NCI-H510A treated with DMSO at 0.1 percent for 48 hours (cell line): Measurements from ENCODE around the gene UACA.
"Not testable (repeated sequence)": the region's sequence is repeated elsewhere in the genome, so short reads cannot be mapped to it uniquely, and the experiment has no call there.

ENCODE experiments used
- DNase-seq: peaks from one replicate; lab custom pipeline; 2025; lab: John Stamatoyannopoulos, UW

Gene UACA

GRCh38 chr15:70757627-70758026, 5.7 kb downstream of the UACA start:
- DNase-seq, result no peak

DNA sequence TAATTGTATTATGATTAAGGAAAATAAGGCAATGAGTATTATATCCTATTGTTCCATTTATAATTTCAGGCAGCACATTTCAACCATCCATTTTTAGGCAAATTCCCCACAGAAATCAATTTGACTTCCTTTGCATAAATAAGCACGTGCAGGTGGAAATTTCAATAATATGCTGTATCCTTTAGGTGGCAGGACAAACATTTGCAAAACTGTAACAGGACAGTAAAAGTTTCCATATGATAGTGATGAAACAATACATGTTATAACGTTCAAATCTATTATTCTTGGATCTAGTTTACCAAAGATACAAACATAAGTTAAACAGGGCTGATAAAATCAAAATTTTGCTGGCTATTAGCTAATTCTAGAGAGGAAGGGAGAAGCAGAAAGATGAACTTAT, 8.5 kb downstream of the UACA start:
- DNase-seq, result no peak

GRCh38 chr15:70753101-70753829, 10.1 kb downstream of the UACA start:
- DNase-seq, result no peak

DNA sequence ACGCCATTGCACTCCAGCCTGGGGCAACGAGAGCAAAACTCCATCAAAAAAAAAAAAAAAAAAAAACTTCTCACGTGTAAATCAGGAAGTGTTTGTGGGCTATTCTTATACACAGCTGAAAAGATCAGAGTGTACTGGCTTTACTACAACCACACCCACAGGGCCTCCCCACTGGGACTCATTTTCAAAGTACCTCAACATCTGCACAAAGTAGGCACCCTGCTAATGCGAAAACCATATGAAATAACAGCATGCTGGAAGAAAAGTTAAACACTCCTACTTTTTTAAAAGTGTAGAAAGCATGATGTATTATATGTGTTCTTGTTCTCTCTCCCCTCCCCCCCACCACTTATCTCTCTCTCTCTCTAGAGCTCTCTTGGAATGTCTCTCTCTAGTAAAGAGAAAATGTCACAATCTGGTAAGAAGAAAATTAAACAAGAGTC, 11.1 kb downstream of the UACA start:
- DNase-seq, result no peak

DNA sequence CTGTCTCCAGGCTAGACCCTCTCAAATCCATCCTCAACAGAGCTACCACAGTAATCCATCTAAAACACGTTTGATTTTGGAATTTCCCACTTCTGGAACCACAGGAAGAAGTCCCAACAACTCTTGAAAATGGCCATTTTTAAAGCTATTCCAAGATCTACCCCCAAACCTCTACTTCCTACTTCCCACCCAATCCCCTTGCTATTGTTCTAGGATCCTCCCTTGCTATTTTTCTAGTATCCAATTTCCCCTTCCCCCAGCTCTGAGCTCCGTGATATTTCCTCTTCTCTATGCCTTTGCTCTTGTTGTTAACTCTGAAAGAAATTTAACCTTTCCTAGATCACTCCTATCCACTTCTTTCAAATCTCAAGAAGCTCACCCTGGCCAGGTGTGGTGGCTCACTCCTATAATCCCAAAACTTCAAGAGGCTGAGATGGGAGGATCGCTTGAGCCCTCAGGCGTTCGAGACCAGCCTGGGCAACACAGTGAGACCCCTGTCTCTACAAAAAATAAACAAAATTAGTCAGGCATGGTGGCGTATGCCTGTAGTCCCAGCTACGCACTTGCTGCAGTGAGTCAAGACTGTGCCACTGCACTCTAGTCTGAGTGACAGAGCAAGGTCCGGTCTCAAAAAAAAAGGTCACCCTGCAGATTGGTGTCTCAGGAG, 13.0 kb downstream of the UACA start:
- DNase-seq, result no peak

DNA sequence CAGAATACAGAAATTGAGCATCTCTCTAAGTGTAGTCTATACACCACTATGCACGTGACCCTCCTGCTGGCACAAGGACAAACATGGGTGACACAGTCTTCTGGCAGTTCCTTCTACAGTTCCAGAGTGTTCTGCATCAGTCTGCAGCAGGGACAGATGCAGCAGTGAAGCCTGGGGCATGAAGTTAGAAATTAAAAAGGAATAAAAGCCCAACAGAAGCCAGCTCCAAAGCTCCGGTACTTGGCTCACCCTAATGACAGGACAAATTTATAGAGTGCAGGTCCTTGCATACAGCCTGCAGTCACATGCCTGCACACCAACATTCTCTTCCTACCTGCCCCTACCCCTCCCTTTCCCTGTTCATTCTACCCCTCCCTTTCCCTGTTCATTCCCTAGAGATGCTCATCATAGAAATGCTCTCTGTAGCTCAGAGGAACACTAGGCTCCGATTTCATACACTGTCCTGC, 15.0 kb downstream of the UACA start:
- DNase-seq, result no peak

DNA sequence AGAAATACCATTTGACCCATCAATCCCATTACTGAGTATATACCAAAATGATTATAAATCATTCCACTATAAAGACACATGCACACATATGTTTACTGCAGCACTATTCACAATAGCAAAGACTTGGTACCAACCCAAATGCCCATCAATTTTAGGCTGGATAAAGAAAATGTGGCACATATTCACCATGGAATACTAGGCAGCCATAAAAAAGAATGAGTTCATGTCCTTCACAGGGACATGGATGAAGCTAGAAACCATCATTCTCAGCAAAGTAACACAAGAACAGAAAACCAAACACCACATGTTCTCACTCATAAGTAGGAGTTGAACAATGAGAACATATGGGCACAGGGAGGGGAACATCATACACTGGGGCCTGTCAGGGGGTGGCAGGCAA, 16.8 kb downstream of the UACA start:
- DNase-seq, result not testable (repeated sequence)

DNA sequence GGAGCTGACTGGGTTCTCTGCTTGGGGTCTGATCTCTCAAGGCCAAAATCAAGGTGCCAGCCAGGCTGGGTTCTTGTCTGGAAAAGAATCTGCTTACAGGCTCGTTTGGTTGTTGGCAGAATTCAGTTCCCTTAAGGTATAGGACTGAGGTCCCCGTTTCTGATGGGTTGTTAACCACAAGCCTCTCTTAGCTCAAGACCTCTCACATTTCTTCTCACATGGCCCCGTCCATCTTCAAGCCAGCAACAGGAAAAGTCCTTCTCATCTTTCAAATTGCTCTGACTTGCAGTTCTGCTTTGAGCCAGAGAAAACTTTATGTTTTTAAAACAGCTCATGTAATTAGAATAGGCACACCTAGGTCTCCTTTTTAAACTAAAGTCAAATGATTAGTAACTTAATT, 20.4 kb downstream of the UACA start:
- DNase-seq, result no peak

- no peak for DNase-seq
Measured at GRCh38 chr15:70741677-70742293, 21.6 kb downstream of the UACA start.

- no peak for DNase-seq
Measured at GRCh38 chr15:70741107-70741531, 22.2 kb downstream of the UACA start.

DNA sequence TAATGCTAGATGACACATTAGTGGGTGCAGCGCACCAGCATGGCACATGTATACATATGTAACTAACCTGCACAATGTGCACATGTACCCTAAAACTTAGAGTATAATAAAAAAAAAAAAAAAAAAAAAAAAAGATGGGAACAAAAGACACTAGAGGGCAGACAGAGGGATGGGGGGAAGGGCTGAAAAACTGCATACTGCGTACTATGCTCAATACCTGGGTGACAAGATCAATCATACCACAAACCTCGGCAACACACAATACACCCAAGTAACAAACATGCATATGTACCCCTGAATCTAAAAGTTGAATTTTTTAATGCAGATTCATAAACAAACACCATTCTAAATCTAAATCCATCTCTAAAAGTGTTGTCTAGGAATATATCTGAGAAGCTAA, 28.3 kb downstream of the UACA start:
- not testable (repeated sequence) for DNase-seq

GRCh38 chr15:70729164-70729563, 34.2 kb downstream of the UACA start:
- no peak for DNase-seq

GRCh38 chr15:70726753-70727152, 36.6 kb downstream of the UACA start:
- no peak for DNase-seq

DNA sequence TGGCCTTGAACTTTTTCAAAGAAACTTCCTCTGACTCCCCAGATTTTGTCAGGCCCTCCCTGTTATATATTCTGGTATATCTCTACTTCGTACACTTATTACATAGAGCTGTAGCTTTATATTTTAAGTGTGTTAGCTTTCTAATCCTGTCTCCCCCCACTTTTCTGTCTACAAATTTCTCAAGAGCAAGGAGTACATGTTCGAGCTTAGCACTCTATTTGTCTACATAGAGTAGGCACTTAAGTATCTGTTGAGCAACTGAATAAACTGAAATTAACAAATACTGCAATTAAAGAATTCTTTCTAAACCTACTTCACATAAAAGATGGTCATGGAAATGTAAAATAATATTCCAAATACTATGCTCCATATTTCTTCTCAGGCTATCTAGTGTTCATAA, 39.4 kb downstream of the UACA start:
- no peak for DNase-seq

DNA sequence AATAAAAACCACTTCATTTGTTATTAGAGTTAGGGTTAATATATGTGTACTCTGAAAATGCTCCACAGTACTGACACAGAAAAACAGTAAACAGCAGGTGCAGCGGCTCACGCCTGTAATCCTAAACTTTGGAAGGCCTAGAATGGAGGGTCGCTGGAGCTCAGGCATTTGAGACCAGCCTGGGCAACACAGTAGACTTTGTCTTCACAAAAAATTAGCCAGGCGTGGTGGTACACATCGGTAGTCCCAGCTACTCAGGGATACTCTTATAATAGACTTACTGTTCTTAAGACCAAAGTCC, 40.3 kb downstream of the UACA start:
- DNase-seq, result no peak

- peak; percentile 33 for DNase-seq
Measured at GRCh38 chr15:70722266-70723121, 40.9 kb downstream of the UACA start.

DNA sequence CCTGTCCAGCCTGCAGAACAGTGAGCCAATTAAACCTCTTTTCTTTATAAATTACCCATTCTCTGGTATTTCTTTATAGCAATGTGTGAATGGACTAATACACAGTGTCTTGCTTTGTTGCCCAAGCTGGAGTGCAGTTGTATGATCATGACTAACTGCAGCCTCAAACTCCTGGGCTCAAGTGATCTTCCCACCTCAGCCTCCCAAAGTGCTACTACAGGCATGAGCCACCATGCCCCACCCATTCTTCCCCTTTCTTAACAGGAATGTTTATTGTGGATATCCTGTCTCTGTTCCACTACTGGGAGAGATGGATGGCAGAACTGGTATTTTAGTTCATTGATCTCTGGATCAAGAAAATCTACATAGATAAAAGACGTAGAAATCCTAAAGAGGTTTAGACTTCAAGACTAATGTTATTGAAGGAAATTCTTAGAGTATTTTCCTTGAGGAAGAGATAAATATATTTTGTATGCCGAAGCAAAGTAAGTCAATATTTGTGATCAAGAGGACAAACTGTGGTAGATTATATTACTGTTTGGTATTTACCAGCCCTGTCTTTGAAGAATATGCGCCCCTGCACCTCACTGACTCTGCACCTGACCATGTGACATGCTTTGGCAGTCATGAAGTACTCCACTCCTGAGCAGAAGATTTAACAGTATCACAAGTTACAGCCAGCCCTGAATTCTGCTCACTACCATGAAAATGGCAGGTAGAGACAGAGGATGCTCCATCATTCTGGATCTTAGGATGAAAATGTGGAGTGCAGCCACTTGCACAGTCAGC, 42.9 kb downstream of the UACA start:
- DNase-seq, result no peak

GRCh38 chr15:70717237-70717793, 46.0 kb downstream of the UACA start:
- no peak for DNase-seq

DNA sequence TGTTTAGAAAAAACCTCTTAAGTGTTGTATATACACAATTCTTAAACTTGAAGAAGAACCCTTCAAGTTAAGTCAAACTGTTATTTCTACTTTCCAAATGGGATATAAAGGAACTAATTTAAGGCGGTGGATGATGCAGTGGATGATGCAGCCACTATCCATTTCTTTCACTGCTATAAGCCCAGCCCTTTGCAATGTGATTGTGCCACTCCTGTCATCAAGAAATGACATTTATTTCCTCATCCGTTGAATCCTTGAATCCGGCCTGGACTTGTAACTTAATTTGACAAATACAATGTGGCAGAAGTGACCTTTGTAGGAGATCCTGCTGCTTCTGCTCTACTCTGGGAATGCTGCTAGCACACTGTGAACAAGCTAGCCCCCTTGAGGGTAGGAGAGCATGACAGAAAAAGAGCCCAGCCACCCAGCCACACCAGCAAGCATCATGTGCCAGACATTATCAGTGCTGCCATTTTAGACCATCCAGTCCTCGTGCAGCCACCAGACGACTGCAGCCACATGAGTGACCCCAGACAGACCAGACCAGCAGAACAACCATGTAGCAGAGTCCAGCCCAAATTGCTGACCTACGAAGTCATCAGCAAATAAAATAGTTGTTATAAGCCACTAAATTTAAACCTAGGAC, 47.4 kb downstream of the UACA start:
- no peak for DNase-seq

DNA sequence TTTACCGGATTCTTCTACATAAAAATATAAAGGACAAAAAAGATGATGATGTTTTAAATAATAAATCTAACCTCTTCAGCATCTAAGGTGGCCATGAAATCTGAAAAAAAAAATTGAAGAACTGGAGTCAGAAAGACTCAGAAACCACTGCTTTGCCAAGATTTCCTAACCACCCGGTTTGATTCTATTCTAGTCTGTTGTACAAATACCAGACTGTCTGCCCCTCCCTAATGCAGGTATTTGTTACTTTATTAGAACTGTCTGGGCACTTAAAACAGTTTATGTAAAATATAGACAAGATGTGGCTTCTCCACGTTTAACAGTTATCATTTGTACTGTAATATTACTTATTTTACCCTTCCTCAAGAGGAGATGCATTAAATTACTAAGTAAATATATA, 48.8 kb downstream of the UACA start:
- DNase-seq, result no peak

- DNase-seq, result no peak
Measured at GRCh38 chr15:70714015-70714414, 49.3 kb downstream of the UACA start.
